H1 (cell line): Measurements from ENCODE around the gene PRDM5.

ENCODE experiments used
- CEBPB ChIP-seq: IDR thresholded peaks from 2 replicates; pipeline ENCODE4 v1.6.1; 2012; ENCODE audit warnings: low read depth, low read length
- CTCF ChIP-seq, 3 experiments: IDR thresholded peaks; 1 replicate in 2 of 3; 2 replicates in 1 of 3; pipeline versions ENCODE4 v1.5.1 to v1.6.1; 2011; ENCODE audit warnings: low read length in 3 of 3, mild to moderate bottlenecking in 3 of 3, inconsistent platforms in 2 of 3, low read depth in 1 of 3, moderate library complexity in 1 of 3; ENCODE audit not compliant: insufficient read depth in 1 of 3; ENCODE audit errors: control extremely low read depth in 1 of 3
- GABPA ChIP-seq: IDR thresholded peaks from 2 replicates; pipeline ENCODE4 v1.6.1; 2011; ENCODE audit warnings: mild to moderate bottlenecking, low read length, moderate library complexity, borderline replicate concordance; ENCODE audit not compliant: insufficient read depth
- HDAC6 ChIP-seq: IDR thresholded peaks from one replicate; pipeline ENCODE4 v1.7.1; 2012; ENCODE audit warnings: low read depth, mild to moderate bottlenecking, inconsistent platforms, low read length, moderate library complexity
- MAFK ChIP-seq: IDR thresholded peaks from 2 replicates; pipeline ENCODE4 v1.6.1; 2012; ENCODE audit warnings: low read depth, mild to moderate bottlenecking, improper control_type of control experiment, low read length
- POLR2A ChIP-seq, 2 experiments: IDR thresholded peaks; 1 replicate in 1 of 2; 2 replicates in 1 of 2; pipeline ENCODE4 v1.6.1; 2011; ENCODE audit warnings: low read depth in 2 of 2, low read length in 2 of 2, mild to moderate bottlenecking in 2 of 2; ENCODE audit errors: control extremely low read depth in 1 of 2
- SIN3A ChIP-seq, 2 experiments: IDR thresholded peaks in 1 of 2; conservative IDR thresholded peaks in 1 of 2; 2 replicates each; pipeline ENCODE4 v1.6.1; 2011 to 2012; ENCODE audit warnings: low read length in 2 of 2, improper control_type of control experiment in 1 of 2, low read depth in 1 of 2, mild to moderate bottlenecking in 1 of 2
- SUZ12 ChIP-seq: fragments of 200-600 bp; sonication (generic); IDR thresholded peaks from 2 replicates; pipeline ENCODE4 v1.6.1; 2012; ENCODE audit warnings: mild to moderate bottlenecking, inconsistent platforms, low read length, moderate library complexity, mixed read lengths
- TF ChIP-seq, protein P1 (sequence below): IDR thresholded peaks from 2 replicates; pipeline ENCODE4 v1.6.1; 2012; ENCODE audit warnings: inconsistent platforms

DNA sequence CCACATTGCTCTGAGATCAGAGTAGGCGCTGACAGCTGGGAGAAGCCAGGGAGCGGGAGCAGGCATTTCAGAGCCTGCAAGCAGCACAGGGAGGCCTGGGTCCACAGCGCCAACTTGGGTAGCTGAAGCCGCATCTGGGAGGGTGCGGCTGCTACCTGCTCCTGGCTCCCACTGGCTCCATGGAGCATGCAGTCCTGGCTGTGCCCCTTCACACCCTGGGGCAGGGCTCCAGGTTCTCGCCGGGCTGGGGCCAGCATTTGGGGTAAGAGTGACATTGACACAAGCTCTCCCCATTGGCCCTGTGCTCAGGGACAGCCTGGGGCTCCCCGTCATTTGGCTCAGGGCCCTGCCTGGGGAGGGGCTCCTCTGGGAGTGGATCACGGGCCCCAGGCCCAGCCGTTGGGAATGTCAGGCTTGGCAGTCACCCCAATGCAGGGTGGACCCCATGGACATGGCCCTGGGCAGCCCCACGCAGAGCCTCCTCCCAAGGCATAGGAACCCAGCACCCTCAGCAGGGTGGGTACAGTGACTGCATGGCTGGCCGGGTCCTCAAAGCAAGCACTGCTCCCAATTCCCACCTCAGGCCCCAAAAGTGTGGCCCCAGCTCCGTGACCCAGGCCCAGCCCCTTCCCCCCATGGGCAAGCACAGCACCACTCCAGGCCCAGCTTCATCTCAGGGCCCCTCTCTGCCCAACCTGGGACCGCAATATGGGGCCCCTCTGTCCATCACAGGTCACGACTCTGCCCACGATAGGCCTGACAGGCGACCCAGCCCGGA is 82.4 kb downstream of the PRDM5 start:
- no peak for TF ChIP-seq CTCF (IDR thresholded peaks at IDR 0.05; ENCODE audit: control extremely low read depth in 1 of 3, insufficient read depth in 1 of 3, low read depth in 1 of 3, low read length in 3 of 3)
- no peak for TF ChIP-seq POLR2A (IDR thresholded peaks at IDR 0.05; ENCODE audit: control extremely low read depth in 1 of 2, low read depth in 2 of 2, low read length in 2 of 2)
- no peak for TF ChIP-seq MAFK
- TF ChIP-seq SIN3A (conservative IDR thresholded peaks at IDR 0.05 in 1 of 2, IDR thresholded peaks at IDR 0.05 in 1 of 2; ENCODE audit: low read depth in 1 of 2, low read length in 2 of 2) = no peak
- no peak for TF ChIP-seq GABPA
- TF ChIP-seq SUZ12 = no peak
- no peak for TF ChIP-seq CEBPB
- TF ChIP-seq, protein P1, sequence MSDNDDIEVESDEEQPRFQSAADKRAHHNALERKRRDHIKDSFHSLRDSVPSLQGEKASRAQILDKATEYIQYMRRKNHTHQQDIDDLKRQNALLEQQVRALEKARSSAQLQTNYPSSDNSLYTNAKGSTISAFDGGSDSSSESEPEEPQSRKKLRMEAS = no peak
- TF ChIP-seq HDAC6 = no peak
